Effector memory CD8-positive, alpha-beta T cell (primary cell): Measurements from ENCODE around the gene RIOK3.
"Not testable (repeated sequence)": the region's sequence is repeated elsewhere in the genome, so short reads cannot be mapped to it uniquely, and the experiment has no call there.

Experiments
- ATAC-seq: fragments of 150-1000 bp; cut with Tn5 transposase; replicated peaks from 2 replicates; pipeline ENCODE4 v1.10.0; 2021; ENCODE audit warnings: mild to moderate bottlenecking, moderate library complexity
- DNase-seq, 3 experiments: peaks; one replicate each; pipeline ENCODE4 v3.0.0; 2021
- H3K27ac Mint-ChIP-seq, 2 donors: one replicate each; pipeline ENCODE4 v1.8.0; 2022; ENCODE audit warnings: mild to moderate bottlenecking in 2 of 2, mixed read lengths in 2 of 2, moderate library complexity in 2 of 2
- H3K27me3 Mint-ChIP-seq, 2 donors: one replicate each; pipeline ENCODE4 v1.8.0; 2022; ENCODE audit warnings: mixed read lengths in 2 of 2
- H3K36me3 Mint-ChIP-seq: one replicate; pipeline ENCODE4 v1.8.0; 2022; ENCODE audit warnings: mild to moderate bottlenecking, moderate library complexity, mixed read lengths; ENCODE audit not compliant: insufficient read depth
- H3K4me1 Mint-ChIP-seq, 2 donors: one replicate each; pipeline ENCODE4 v1.8.0; 2022; ENCODE audit warnings: low read depth in 2 of 2, mixed read lengths in 2 of 2
- H3K4me3 Mint-ChIP-seq, 2 donors: one replicate each; pipeline ENCODE4 v1.8.0; 2022; ENCODE audit warnings: mild to moderate bottlenecking in 2 of 2, mixed read lengths in 2 of 2, moderate library complexity in 2 of 2
- H3K9me3 Mint-ChIP-seq, 2 donors: one replicate each; pipeline ENCODE4 v1.8.0; 2022; ENCODE audit warnings: mixed read lengths in 2 of 2

The RIOK3 gene

GRCh38 chr18:23510923-23511322 is 57.8 kb downstream of the RIOK3 start:
- H3K4me1 Mint-ChIP-seq: peaks cover 15 to 41% of the 10 kb centered on the region in 2 donors
- not testable (repeated sequence) for H3K27ac Mint-ChIP-seq, ATAC-seq, H3K4me3 Mint-ChIP-seq, DNase-seq, H3K9me3 Mint-ChIP-seq, H3K27me3 Mint-ChIP-seq
- peaks cover 79% of the 10 kb centered on the region for H3K36me3 Mint-ChIP-seq

- not testable (repeated sequence) for DNase-seq, H3K27me3 Mint-ChIP-seq, H3K9me3 Mint-ChIP-seq, ATAC-seq, H3K4me3 Mint-ChIP-seq
- peaks cover 17 to 35% of the 10 kb centered on the region in 2 donors for H3K4me1 Mint-ChIP-seq
- peak overlapping the region in 1 of 2 donors; percentile 86 for H3K27ac Mint-ChIP-seq
- H3K36me3 Mint-ChIP-seq: peaks cover 82% of the 10 kb centered on the region
Observed at GRCh38 chr18:23512216-23512615, 59.1 kb downstream of the RIOK3 start.

GRCh38 chr18:23512641-23513040 is 59.6 kb downstream of the RIOK3 start:
- DNase-seq (no peak), ATAC-seq (no peak)
- Mint-ChIP-seq H3K4me1 (peaks cover 17 to 32% of the 10 kb centered on the region in 2 donors), H3K27me3 (no peaks in the 10 kb centered on the region), H3K27ac (peak overlapping the region; percentile 38 to 86), H3K36me3 (peaks cover 82% of the 10 kb centered on the region), H3K9me3 (no peaks in the 10 kb centered on the region), H3K4me3 (peak overlapping the region in 1 of 2 donors; percentile 15)

GRCh38 chr18:23515911-23516546 is 62.9 kb downstream of the RIOK3 start:
- peak; percentile 71 to 73 (median 71) for DNase-seq
- peak; percentile 99 for ATAC-seq
- H3K27me3 Mint-ChIP-seq: no peaks in the 10 kb centered on the region

GRCh38 chr18:23519734-23520133 is 66.6 kb downstream of the RIOK3 start:
- no peak for ATAC-seq
- peaks cover 97% of the 10 kb centered on the region for H3K36me3 Mint-ChIP-seq

More at GRCh38 chr18:23515911-23516546, 62.9 kb downstream of the RIOK3 start:
- Mint-ChIP-seq H3K36me3 (peaks cover 87% of the 10 kb centered on the region), H3K4me1 (peaks cover 11 to 20% of the 10 kb centered on the region in 2 donors), H3K4me3 (no peak overlapping the region), H3K9me3 (no peaks in the 10 kb centered on the region), H3K27ac (peak overlapping the region in 1 of 2 donors; percentile 55)

GRCh38 chr18:23521271-23521670 is 68.2 kb downstream of the RIOK3 start:
- ATAC-seq (no peak), DNase-seq (no peak)
- Mint-ChIP-seq H3K9me3 (no peaks in the 10 kb centered on the region), H3K4me3 (no peak overlapping the region), H3K4me1 (peaks cover 3 to 4% of the 10 kb centered on the region in 2 donors), H3K27me3 (no peaks in the 10 kb centered on the region), H3K27ac (peak overlapping the region in 1 of 2 donors; percentile 44), H3K36me3 (peaks cover 99% of the 10 kb centered on the region)

More at GRCh38 chr18:23519734-23520133, 66.6 kb downstream of the RIOK3 start:
- DNase-seq: no peak
- Mint-ChIP-seq H3K4me3 (no peak overlapping the region), H3K27ac (peak overlapping the region in 1 of 2 donors; percentile 32), H3K27me3 (no peaks in the 10 kb centered on the region), H3K4me1 (peaks cover 5 to 10% of the 10 kb centered on the region in 2 donors), H3K9me3 (no peaks in the 10 kb centered on the region)

GRCh38 chr18:23521907-23522306 is 68.8 kb downstream of the RIOK3 start:
- DNase-seq: no peak
- Mint-ChIP-seq H3K36me3 (peaks cover 97% of the 10 kb centered on the region), H3K27ac (peak overlapping the region in 1 of 2 donors; percentile 44), H3K4me1 (peaks cover 3 to 4% of the 10 kb centered on the region in 2 donors), H3K27me3 (no peaks in the 10 kb centered on the region), H3K9me3 (no peaks in the 10 kb centered on the region), H3K4me3 (no peak overlapping the region)
- ATAC-seq: no peak

GRCh38 chr18:23523429-23524212 is 70.5 kb downstream of the RIOK3 start:
- no peak for DNase-seq
- Mint-ChIP-seq H3K9me3 (no peaks in the 10 kb centered on the region), H3K27me3 (no peaks in the 10 kb centered on the region), H3K36me3 (peaks cover 97% of the 10 kb centered on the region), H3K4me1 (peaks cover 3 to 4% of the 10 kb centered on the region in 2 donors), H3K27ac (peak overlapping the region; percentile 21 to 78), H3K4me3 (no peak overlapping the region)
- no peak for ATAC-seq

GRCh38 chr18:23524213-23524707 is 71.2 kb downstream of the RIOK3 start:
- Mint-ChIP-seq H3K4me3 (no peak overlapping the region), H3K4me1 (peaks cover 3 to 4% of the 10 kb centered on the region in 2 donors), H3K9me3 (no peaks in the 10 kb centered on the region), H3K27ac (peak overlapping the region in 1 of 2 donors; percentile 21), H3K27me3 (no peaks in the 10 kb centered on the region), H3K36me3 (peaks cover 97% of the 10 kb centered on the region)
- DNase-seq (no peak), ATAC-seq (no peak)

- Mint-ChIP-seq H3K4me3 (no peak overlapping the region), H3K27me3 (no peaks in the 10 kb centered on the region), H3K4me1 (peaks cover 3 to 4% of the 10 kb centered on the region in 2 donors), H3K36me3 (peaks cover 97% of the 10 kb centered on the region), H3K9me3 (no peaks in the 10 kb centered on the region), H3K27ac (peak overlapping the region in 1 of 2 donors; percentile 78)
- no peak for ATAC-seq
- DNase-seq: no peak
Observed at GRCh38 chr18:23526501-23527063, 73.5 kb downstream of the RIOK3 start.

- no peak for ATAC-seq
- Mint-ChIP-seq H3K4me1 (peaks cover 3 to 4% of the 10 kb centered on the region in 2 donors), H3K27ac (peak overlapping the region; percentile 15 to 29), H3K4me3 (peak overlapping the region in 1 of 2 donors; percentile 14), H3K9me3 (no peaks in the 10 kb centered on the region), H3K36me3 (peaks cover 97% of the 10 kb centered on the region), H3K27me3 (no peaks in the 10 kb centered on the region)
- no peak for DNase-seq
Observed at GRCh38 chr18:23528580-23529472, 75.7 kb downstream of the RIOK3 start.

GRCh38 chr18:23529604-23530003 is 76.5 kb downstream of the RIOK3 start:
- no peak for DNase-seq
- Mint-ChIP-seq H3K36me3 (peaks cover 97% of the 10 kb centered on the region), H3K9me3 (no peaks in the 10 kb centered on the region), H3K4me1 (peaks cover 3 to 4% of the 10 kb centered on the region in 2 donors), H3K4me3 (no peak overlapping the region), H3K27ac (peak overlapping the region in 1 of 2 donors; percentile 29), H3K27me3 (no peaks in the 10 kb centered on the region)
- ATAC-seq: no peak
